ENCODE results near the gene PFKFB4.
A peak's percentile ranks its signal among the peaks of the same experiment; 100 is the strongest.

PFKFB4 gene

DNA sequence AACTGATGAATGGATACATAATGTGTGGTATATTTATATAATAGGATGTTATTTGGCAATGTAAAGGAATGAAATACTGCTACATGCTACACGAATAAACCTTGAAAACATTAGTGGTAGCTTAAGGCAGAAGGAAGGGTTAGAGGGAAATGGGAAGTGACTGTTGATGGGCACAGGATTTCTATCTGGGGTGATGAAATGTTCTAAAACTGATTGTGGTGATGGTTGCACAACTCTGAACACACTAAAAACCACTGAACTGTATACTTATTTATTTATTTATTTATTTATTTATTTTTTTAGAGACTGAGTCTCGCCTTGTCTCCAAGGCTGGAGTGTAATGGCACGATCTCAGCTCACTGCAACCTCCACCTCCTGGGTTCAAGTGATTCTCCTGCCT is 27.8 kb downstream of the PFKFB4 start:
- no peak overlapping the region for H3K4me3 ChIP-seq (replicated peaks; ENCODE audit: insufficient read depth, low read length)
- no peaks in the 10 kb centered on the region for H3K27me3 ChIP-seq (ENCODE audit: insufficient read depth, poor library complexity, severe bottlenecking)
- TF ChIP-seq, protein P1, sequence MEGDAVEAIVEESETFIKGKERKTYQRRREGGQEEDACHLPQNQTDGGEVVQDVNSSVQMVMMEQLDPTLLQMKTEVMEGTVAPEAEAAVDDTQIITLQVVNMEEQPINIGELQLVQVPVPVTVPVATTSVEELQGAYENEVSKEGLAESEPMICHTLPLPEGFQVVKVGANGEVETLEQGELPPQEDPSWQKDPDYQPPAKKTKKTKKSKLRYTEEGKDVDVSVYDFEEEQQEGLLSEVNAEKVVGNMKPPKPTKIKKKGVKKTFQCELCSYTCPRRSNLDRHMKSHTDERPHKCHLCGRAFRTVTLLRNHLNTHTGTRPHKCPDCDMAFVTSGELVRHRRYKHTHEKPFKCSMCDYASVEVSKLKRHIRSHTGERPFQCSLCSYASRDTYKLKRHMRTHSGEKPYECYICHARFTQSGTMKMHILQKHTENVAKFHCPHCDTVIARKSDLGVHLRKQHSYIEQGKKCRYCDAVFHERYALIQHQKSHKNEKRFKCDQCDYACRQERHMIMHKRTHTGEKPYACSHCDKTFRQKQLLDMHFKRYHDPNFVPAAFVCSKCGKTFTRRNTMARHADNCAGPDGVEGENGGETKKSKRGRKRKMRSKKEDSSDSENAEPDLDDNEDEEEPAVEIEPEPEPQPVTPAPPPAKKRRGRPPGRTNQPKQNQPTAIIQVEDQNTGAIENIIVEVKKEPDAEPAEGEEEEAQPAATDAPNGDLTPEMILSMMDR (IDR thresholded peaks at IDR 0.05; ENCODE audit: insufficient read depth, low read length): no peak
- peak; percentile 55; the same call in 1 of the 2 replicates for TF ChIP-seq POLR2AphosphoS5 (IDR thresholded peaks at IDR 0.05; ENCODE audit: low read depth)
- no peak for TF ChIP-seq GABPA (IDR thresholded peaks at IDR 0.05; ENCODE audit: low read depth)
- TF ChIP-seq, protein P2, sequence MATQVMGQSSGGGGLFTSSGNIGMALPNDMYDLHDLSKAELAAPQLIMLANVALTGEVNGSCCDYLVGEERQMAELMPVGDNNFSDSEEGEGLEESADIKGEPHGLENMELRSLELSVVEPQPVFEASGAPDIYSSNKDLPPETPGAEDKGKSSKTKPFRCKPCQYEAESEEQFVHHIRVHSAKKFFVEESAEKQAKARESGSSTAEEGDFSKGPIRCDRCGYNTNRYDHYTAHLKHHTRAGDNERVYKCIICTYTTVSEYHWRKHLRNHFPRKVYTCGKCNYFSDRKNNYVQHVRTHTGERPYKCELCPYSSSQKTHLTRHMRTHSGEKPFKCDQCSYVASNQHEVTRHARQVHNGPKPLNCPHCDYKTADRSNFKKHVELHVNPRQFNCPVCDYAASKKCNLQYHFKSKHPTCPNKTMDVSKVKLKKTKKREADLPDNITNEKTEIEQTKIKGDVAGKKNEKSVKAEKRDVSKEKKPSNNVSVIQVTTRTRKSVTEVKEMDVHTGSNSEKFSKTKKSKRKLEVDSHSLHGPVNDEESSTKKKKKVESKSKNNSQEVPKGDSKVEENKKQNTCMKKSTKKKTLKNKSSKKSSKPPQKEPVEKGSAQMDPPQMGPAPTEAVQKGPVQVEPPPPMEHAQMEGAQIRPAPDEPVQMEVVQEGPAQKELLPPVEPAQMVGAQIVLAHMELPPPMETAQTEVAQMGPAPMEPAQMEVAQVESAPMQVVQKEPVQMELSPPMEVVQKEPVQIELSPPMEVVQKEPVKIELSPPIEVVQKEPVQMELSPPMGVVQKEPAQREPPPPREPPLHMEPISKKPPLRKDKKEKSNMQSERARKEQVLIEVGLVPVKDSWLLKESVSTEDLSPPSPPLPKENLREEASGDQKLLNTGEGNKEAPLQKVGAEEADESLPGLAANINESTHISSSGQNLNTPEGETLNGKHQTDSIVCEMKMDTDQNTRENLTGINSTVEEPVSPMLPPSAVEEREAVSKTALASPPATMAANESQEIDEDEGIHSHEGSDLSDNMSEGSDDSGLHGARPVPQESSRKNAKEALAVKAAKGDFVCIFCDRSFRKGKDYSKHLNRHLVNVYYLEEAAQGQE (IDR thresholded peaks at IDR 0.05; ENCODE audit: insufficient replicate concordance, low read depth): no peak
- peak; percentile 92 for TF ChIP-seq SPI1 (IDR thresholded peaks at IDR 0.05; ENCODE audit: borderline replicate concordance, low read depth)
- H3K27ac ChIP-seq (replicated peaks): peak overlapping the region; percentile 10
- DNase-seq (ENCODE audit: low read depth in 1 of 2, low spot score in 1 of 2): peak; percentile 58 to 73

DNA sequence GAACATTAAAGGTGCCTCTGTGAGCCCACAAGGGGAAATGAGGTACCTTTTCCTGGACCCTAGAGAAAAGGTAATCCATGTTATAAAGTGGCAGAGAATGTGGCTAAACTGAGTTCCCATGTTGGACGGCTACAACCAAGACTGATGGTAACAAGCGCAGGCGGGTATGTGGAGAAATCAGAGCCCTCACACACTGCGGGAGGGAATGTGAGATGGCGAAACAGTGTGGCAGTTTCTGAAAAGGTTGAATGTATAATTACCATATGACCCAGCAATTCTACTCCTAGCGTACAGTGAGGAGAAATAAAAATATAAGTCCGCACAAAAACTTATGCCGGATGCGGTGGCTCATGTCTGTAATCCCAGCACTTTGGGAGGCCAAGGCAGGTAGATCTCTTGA is 28.6 kb downstream of the PFKFB4 start:
- no peak for TF ChIP-seq GABPA (IDR thresholded peaks at IDR 0.05; ENCODE audit: low read depth)
- TF ChIP-seq POLR2AphosphoS5 (IDR thresholded peaks at IDR 0.05; ENCODE audit: low read depth): no peak
- TF ChIP-seq, protein P1 (IDR thresholded peaks at IDR 0.05; ENCODE audit: insufficient read depth, low read length): no peak
- TF ChIP-seq SPI1 (IDR thresholded peaks at IDR 0.05; ENCODE audit: borderline replicate concordance, low read depth): no peak
- TF ChIP-seq, protein P2 (IDR thresholded peaks at IDR 0.05; ENCODE audit: insufficient replicate concordance, low read depth): no peak
- peak in 1 of 2 experiments; percentile 75 for DNase-seq (ENCODE audit: low read depth in 1 of 2, low spot score in 1 of 2)
- H3K27me3 ChIP-seq (ENCODE audit: insufficient read depth, poor library complexity, severe bottlenecking): no peaks in the 10 kb centered on the region

DNA sequence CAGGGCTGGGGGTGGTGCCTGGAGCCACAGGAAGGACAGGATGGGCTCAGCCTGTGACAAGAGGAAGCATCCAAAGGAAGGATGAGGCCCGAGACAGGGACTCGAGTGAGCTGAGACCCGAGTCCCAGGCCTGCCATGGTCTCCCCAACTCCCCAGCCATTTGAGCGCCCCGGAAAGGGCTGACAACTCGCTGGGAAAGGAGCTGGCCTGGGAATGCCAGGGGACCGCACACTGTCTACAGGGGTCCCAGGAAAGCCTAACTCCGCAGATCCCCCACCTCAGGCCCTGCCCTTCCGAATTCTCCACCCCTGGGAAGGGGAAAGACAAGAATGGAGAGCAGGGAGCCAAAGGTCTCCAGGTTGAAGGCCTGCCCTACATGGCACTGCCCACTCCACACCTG is 31.6 kb downstream of the PFKFB4 start:
- Histone ChIP-seq H3K4me3 (replicated peaks; ENCODE audit: insufficient read depth, low read length) (no peak overlapping the region), H3K27ac (replicated peaks) (no peak overlapping the region)
- no peak for TF ChIP-seq POLR2AphosphoS5 (IDR thresholded peaks at IDR 0.05; ENCODE audit: low read depth)
- TF ChIP-seq, protein P2 (IDR thresholded peaks at IDR 0.05; ENCODE audit: insufficient replicate concordance, low read depth): no peak
- TF ChIP-seq, protein P1 (IDR thresholded peaks at IDR 0.05; ENCODE audit: insufficient read depth, low read length): no peak
- no peak for TF ChIP-seq GABPA (IDR thresholded peaks at IDR 0.05; ENCODE audit: low read depth)
- no peak for TF ChIP-seq SPI1 (IDR thresholded peaks at IDR 0.05; ENCODE audit: borderline replicate concordance, low read depth)

More for the DNA sequence above, 28.6 kb downstream of the PFKFB4 start:
- Histone ChIP-seq H3K4me3 (replicated peaks; ENCODE audit: insufficient read depth, low read length) (no peak overlapping the region), H3K27ac (replicated peaks) (peak overlapping the region; percentile 10; the same call in 1 of the 2 replicates)

More for the DNA sequence above, 31.6 kb downstream of the PFKFB4 start:
- H3K27me3 ChIP-seq (ENCODE audit: insufficient read depth, poor library complexity, severe bottlenecking): no peaks in the 10 kb centered on the region
- no peak for DNase-seq (ENCODE audit: low read depth in 1 of 2, low spot score in 1 of 2)
